ENCODE results near the gene SLC25A33. TPM values are rescaled to one million over a fixed set of nuclear protein-coding genes. Genes with fewer than 3 reads are reported as not detected.

SLC25A33 gene
- total and polyA plus RNA-seq, 2 of the 8 experiments (the other 6 are each of a cell fraction or from before 2014, with no cell fraction given): 7.8 to 12.8 TPM

DNA sequence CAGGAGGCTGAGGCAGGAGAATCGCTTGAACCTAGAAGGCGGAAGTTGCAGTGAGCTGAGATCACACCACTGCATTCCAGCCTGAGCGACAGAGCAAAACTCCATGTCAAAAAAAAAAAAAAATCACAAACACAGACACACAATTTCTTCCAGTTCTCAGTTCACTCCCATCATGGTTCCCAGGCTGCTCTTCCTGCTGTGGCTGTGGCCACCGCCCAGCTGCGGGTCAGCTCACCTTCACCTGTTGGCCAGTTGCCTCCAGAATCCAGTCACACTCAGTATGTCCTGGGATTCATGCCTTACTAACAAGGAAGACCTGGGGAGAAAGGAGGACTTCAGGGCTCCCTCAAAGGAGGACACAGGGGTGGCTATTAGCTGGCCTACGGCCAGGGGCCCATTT, 45.9 kb upstream of the SLC25A33 start:
- no peak overlapping the region for H3K14ac ChIP-seq (ENCODE audit: insufficient read length)
- H2BK5ac ChIP-seq (ENCODE audit: low read depth, low read length): no peak overlapping the region
- peaks cover 3 to 16% (median 11%) of the 10 kb centered on the region in 4 experiments for H3K27me3 ChIP-seq (replicated peaks in 1 of 4; ENCODE audit: control insufficient read depth in 3 of 4, extremely low read depth in 1 of 4, insufficient read depth in 3 of 4, low read length in 3 of 4)
- no peaks in the 10 kb centered on the region for H3K9me3 ChIP-seq (ENCODE audit: insufficient read depth in 2 of 2, low read depth in 1 of 2, low read length in 1 of 2)
- TF ChIP-seq YY1 (IDR thresholded peaks at IDR 0.05; ENCODE audit: low read depth, low read length) (no peak), RNF2 (IDR thresholded peaks at IDR 0.05; ENCODE audit: borderline replicate concordance, low read depth, low read length, missing control alignments, poor library complexity, severe bottlenecking) (no peak), KDM4A (IDR thresholded peaks at IDR 0.05; ENCODE audit: low read depth, low read length, severe bottlenecking) (no peak), RAD21 (IDR thresholded peaks at IDR 0.05 in 1 of 2, conservative IDR thresholded peaks at IDR 0.05 in 1 of 2; ENCODE audit: low read depth in 2 of 2, low read length in 2 of 2) (no peak)
- H3K9ac ChIP-seq (replicated peaks in 1 of 4; ENCODE audit: extremely low read depth in 1 of 4, low read depth in 3 of 4, low read length in 3 of 4): no peak overlapping the region
- no peak overlapping the region for H4K91ac ChIP-seq (replicated peaks; ENCODE audit: insufficient read length, low read length)
- H2BK15ac ChIP-seq (ENCODE audit: low read length): no peak overlapping the region
- no peaks in the 10 kb centered on the region for H4K20me1 ChIP-seq (replicated peaks in 1 of 2; ENCODE audit: control insufficient read depth in 1 of 2, insufficient read depth in 2 of 2, low read length in 2 of 2)
- no peak overlapping the region for H3K4me3 ChIP-seq (ENCODE audit: extremely low read depth in 1 of 4, insufficient read depth in 2 of 4, low read depth in 3 of 4, low read length in 4 of 4)
- H2BK20ac ChIP-seq (ENCODE audit: low read length): no peak overlapping the region
- ChIA-PET POLR2A (ENCODE audit: partially characterized antibody) (interaction anchor here (0.6 kb wide), 1 partner anchor 1036 kb away, joined by 3 read pairs; no protein-coding TSS in a partner anchor), CTCF (ENCODE audit: partially characterized antibody) (interaction anchor here (0.6 to 9.5 kb wide), 10 partner anchors 10 to 1932 kb away, joined by 3 to 92 read pairs (median 4); partner anchors contain the start of gene SPSB1)
- no peaks in the 10 kb centered on the region for H3K79me2 ChIP-seq (ENCODE audit: control insufficient read depth in 1 of 2, insufficient read depth in 2 of 2, low read length in 2 of 2)
- WGBS, 2 experiments (ENCODE audit: extremely low coverage in 1 of 2, insufficient coverage in 1 of 2, insufficient read length in 1 of 2, insufficient replicate concordance in 2 of 2, low coverage in 1 of 2, low lambda C conversion rate in 2 of 2, missing lambda C conversion rate in 1 of 2): 77% methylated on average over 6 of the region's 6 CpGs; no CpG with 5 or more reads in 1 of the 2 experiments
- no peak overlapping the region for H4K8ac ChIP-seq (ENCODE audit: extremely low read depth, insufficient read depth, low read length)
- no peak overlapping the region for H2AFZ ChIP-seq (ENCODE audit: low read length)
- no peaks in the 10 kb centered on the region for H3K36me3 ChIP-seq (ENCODE audit: control insufficient read depth in 2 of 4, insufficient read depth in 4 of 4, low read length in 3 of 4)
- no peak overlapping the region for H3K23ac ChIP-seq (ENCODE audit: insufficient read length)
- no peak overlapping the region for H3K4ac ChIP-seq (replicated peaks; ENCODE audit: insufficient read length, low read depth, low read length)
- no peak overlapping the region for H2BK120ac ChIP-seq (replicated peaks; ENCODE audit: low read depth, low read length)
- no peak overlapping the region for H2BK12ac ChIP-seq (ENCODE audit: low read depth, low read length)
- DNase-seq (ENCODE audit: low read depth in 1 of 2, low spot score in 2 of 2) (no peak), FAIRE-seq (no peak)
- H2AK5ac ChIP-seq (ENCODE audit: low read depth, low read length): no peak overlapping the region
- H3K18ac ChIP-seq (ENCODE audit: extremely low read depth, low read length): no peak overlapping the region
- no peaks in the 10 kb centered on the region for H3K79me1 ChIP-seq (ENCODE audit: low read depth, low read length)
- no peak overlapping the region for H4K5ac ChIP-seq (ENCODE audit: insufficient read length, low read depth, low read length)
- H3K4me2 ChIP-seq (ENCODE audit: insufficient read depth in 1 of 2, low read depth in 2 of 2, low read length in 2 of 2): no peak overlapping the region
- no peaks in the 10 kb centered on the region for H3K4me1 ChIP-seq (replicated peaks in 1 of 4; ENCODE audit: control insufficient read depth in 3 of 4, insufficient read depth in 4 of 4, low read length in 3 of 4)
- no peaks in the 10 kb centered on the region; the same call in 1 of the 2 replicates for H3K23me2 ChIP-seq (ENCODE audit: low read depth, low read length)
- H3K56ac ChIP-seq (replicated peaks; ENCODE audit: insufficient read length, low read depth, low read length): no peak overlapping the region
- no peak overlapping the region for H3K27ac ChIP-seq (ENCODE audit: low read depth, low read length)

All from H1 (cell line).